Measurements from ENCODE around the gene SOCS6. TPM values are rescaled to one million over a fixed set of nuclear protein-coding genes. Genes with fewer than 3 reads are reported as not detected.

Gene SOCS6
- total and polyA plus RNA-seq, 4 donors = 5.5 to 30.1 (median 8.7) TPM

DNA sequence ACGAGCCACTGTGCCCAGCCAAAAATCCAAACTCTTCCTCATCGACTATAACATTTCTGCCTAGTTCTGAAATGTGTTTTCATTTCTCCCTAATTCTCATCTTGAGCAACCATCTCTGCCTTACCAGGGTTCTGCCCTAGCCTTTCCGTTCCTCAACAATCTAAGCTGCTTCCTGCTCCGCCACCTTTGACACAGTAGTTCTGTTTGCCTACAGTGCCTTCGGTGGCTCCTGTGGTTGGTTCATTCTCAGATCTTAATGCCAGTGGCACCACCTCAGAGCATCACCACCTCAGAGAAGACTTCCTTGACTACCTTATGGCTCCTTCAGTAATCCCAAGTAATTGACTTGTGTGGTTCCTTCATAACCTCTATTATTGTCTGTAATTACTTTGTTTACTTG, 3.8 kb downstream of the SOCS6 start:
- H3K27ac ChIP-seq (ENCODE audit: low read depth in 1 of 2, low read length in 2 of 2) = peak overlapping the region in 1 of 2 donors; percentile 29
- no peak overlapping the region for H3K4me3 ChIP-seq (ENCODE audit: low read depth in 1 of 3, low read length in 3 of 3)
- WGBS = 71% methylated on average over 5 of the region's 5 CpGs
- H3K27me3 ChIP-seq (ENCODE audit: control insufficient read depth in 4 of 4, insufficient read depth in 4 of 4, low read length in 3 of 4) = no peaks in the 10 kb centered on the region
- no peaks in the 10 kb centered on the region for H3K36me3 ChIP-seq (ENCODE audit: control insufficient read depth in 4 of 4, insufficient read depth in 3 of 4, low read depth in 1 of 4, low read length in 3 of 4)
- TF ChIP-seq, protein P1, sequence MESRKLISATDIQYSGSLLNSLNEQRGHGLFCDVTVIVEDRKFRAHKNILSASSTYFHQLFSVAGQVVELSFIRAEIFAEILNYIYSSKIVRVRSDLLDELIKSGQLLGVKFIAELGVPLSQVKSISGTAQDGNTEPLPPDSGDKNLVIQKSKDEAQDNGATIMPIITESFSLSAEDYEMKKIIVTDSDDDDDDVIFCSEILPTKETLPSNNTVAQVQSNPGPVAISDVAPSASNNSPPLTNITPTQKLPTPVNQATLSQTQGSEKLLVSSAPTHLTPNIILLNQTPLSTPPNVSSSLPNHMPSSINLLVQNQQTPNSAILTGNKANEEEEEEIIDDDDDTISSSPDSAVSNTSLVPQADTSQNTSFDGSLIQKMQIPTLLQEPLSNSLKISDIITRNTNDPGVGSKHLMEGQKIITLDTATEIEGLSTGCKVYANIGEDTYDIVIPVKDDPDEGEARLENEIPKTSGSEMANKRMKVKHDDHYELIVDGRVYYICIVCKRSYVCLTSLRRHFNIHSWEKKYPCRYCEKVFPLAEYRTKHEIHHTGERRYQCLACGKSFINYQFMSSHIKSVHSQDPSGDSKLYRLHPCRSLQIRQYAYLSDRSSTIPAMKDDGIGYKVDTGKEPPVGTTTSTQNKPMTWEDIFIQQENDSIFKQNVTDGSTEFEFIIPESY (IDR thresholded peaks at IDR 0.05) = no peak
- TF ChIP-seq FOXA1 (IDR thresholded peaks at IDR 0.05) (no peak), SP1 (IDR thresholded peaks at IDR 0.05) (no peak), TAF1 (conservative IDR thresholded peaks at IDR 0.05) (no peak), YY1 (IDR thresholded peaks at IDR 0.05) (no peak), GABPA (IDR thresholded peaks at IDR 0.05 in 1 of 2, conservative IDR thresholded peaks at IDR 0.05 in 1 of 2) (no peak), FOXA2 (IDR thresholded peaks at IDR 0.05) (no peak), NR2F2 (IDR thresholded peaks at IDR 0.05) (no peak), RXRA (IDR thresholded peaks at IDR 0.05) (no peak), EGR1 (IDR thresholded peaks at IDR 0.05; ENCODE audit: low read depth in 2 of 2) (no peak), HNF4A (conservative IDR thresholded peaks at IDR 0.05) (no peak)
- TF ChIP-seq, protein P2, sequence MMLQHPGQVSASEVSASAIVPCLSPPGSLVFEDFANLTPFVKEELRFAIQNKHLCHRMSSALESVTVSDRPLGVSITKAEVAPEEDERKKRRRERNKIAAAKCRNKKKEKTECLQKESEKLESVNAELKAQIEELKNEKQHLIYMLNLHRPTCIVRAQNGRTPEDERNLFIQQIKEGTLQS (IDR thresholded peaks at IDR 0.05) = no peak
- TF ChIP-seq, protein P3, sequence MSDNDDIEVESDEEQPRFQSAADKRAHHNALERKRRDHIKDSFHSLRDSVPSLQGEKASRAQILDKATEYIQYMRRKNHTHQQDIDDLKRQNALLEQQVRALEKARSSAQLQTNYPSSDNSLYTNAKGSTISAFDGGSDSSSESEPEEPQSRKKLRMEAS (IDR thresholded peaks at IDR 0.05) = no peak
- TF ChIP-seq, protein P4, sequence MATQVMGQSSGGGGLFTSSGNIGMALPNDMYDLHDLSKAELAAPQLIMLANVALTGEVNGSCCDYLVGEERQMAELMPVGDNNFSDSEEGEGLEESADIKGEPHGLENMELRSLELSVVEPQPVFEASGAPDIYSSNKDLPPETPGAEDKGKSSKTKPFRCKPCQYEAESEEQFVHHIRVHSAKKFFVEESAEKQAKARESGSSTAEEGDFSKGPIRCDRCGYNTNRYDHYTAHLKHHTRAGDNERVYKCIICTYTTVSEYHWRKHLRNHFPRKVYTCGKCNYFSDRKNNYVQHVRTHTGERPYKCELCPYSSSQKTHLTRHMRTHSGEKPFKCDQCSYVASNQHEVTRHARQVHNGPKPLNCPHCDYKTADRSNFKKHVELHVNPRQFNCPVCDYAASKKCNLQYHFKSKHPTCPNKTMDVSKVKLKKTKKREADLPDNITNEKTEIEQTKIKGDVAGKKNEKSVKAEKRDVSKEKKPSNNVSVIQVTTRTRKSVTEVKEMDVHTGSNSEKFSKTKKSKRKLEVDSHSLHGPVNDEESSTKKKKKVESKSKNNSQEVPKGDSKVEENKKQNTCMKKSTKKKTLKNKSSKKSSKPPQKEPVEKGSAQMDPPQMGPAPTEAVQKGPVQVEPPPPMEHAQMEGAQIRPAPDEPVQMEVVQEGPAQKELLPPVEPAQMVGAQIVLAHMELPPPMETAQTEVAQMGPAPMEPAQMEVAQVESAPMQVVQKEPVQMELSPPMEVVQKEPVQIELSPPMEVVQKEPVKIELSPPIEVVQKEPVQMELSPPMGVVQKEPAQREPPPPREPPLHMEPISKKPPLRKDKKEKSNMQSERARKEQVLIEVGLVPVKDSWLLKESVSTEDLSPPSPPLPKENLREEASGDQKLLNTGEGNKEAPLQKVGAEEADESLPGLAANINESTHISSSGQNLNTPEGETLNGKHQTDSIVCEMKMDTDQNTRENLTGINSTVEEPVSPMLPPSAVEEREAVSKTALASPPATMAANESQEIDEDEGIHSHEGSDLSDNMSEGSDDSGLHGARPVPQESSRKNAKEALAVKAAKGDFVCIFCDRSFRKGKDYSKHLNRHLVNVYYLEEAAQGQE (IDR thresholded peaks at IDR 0.05) = no peak
- TF ChIP-seq, protein P5, sequence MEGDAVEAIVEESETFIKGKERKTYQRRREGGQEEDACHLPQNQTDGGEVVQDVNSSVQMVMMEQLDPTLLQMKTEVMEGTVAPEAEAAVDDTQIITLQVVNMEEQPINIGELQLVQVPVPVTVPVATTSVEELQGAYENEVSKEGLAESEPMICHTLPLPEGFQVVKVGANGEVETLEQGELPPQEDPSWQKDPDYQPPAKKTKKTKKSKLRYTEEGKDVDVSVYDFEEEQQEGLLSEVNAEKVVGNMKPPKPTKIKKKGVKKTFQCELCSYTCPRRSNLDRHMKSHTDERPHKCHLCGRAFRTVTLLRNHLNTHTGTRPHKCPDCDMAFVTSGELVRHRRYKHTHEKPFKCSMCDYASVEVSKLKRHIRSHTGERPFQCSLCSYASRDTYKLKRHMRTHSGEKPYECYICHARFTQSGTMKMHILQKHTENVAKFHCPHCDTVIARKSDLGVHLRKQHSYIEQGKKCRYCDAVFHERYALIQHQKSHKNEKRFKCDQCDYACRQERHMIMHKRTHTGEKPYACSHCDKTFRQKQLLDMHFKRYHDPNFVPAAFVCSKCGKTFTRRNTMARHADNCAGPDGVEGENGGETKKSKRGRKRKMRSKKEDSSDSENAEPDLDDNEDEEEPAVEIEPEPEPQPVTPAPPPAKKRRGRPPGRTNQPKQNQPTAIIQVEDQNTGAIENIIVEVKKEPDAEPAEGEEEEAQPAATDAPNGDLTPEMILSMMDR (IDR thresholded peaks at IDR 0.05; ENCODE audit: low read depth, low read length, missing input control) = no peak
- no peaks in the 10 kb centered on the region for H3K9me3 ChIP-seq (ENCODE audit: control insufficient read depth in 4 of 4, low read length in 3 of 4)
- no peak for DNase-seq (ENCODE audit: low spot score)
- H3K4me1 ChIP-seq (ENCODE audit: control insufficient read depth in 4 of 4, insufficient read depth in 4 of 4, low read length in 3 of 4) = peaks cover 5 to 62% (median 47%) of the 10 kb centered on the region in 4 donors
- H3K9ac ChIP-seq (ENCODE audit: low read depth in 1 of 2, low read length in 2 of 2) = no peak overlapping the region

DNA sequence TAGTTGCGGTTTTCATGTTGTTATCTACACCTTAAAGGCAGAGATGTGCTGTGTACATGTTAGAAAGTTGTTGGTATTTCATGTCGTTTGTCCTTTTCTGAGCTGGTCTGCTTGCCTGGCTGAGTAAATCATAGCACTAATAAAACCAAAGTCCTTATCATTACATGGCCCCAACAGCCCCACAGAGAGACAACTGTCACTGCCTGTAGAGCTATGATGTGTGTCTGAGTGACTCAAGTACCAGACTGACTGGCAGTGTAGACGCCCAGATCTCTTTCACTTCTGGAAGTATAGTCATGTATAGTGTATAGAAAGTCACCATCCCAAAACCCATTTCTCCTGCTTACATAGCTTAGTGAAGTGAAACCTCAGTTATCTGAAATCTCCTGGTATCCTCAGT, 4.3 kb downstream of the SOCS6 start:
- peak overlapping the region in 1 of 2 donors; percentile 29 for H3K27ac ChIP-seq (ENCODE audit: low read depth in 1 of 2, low read length in 2 of 2)
- H3K9me3 ChIP-seq (ENCODE audit: control insufficient read depth in 4 of 4, low read length in 3 of 4) = no peaks in the 10 kb centered on the region
- TF ChIP-seq, protein P5 (IDR thresholded peaks at IDR 0.05; ENCODE audit: low read depth, low read length, missing input control) = no peak
- TF ChIP-seq HNF4G (IDR thresholded peaks at IDR 0.05) = no peak
- no peak for TF ChIP-seq RAD21 (IDR thresholded peaks at IDR 0.05)
- H3K9ac ChIP-seq (ENCODE audit: low read depth in 1 of 2, low read length in 2 of 2) = no peak overlapping the region
- no peaks in the 10 kb centered on the region for H3K36me3 ChIP-seq (ENCODE audit: control insufficient read depth in 4 of 4, insufficient read depth in 3 of 4, low read depth in 1 of 4, low read length in 3 of 4)
- H3K27me3 ChIP-seq (ENCODE audit: control insufficient read depth in 4 of 4, insufficient read depth in 4 of 4, low read length in 3 of 4) = no peaks in the 10 kb centered on the region
- no peak overlapping the region for H3K4me3 ChIP-seq (ENCODE audit: low read depth in 1 of 3, low read length in 3 of 3)
- H3K4me1 ChIP-seq (ENCODE audit: control insufficient read depth in 4 of 4, insufficient read depth in 4 of 4, low read length in 3 of 4) = peaks cover 5 to 63% (median 48%) of the 10 kb centered on the region in 4 donors
- no peak for DNase-seq (ENCODE audit: low spot score)
- WGBS = 61% methylated on average over 3 of the region's 3 CpGs

All from liver (tissue), 9 donors.